GM21717 (cell line): ENCODE data around the gene KCNQ1OT1.

Experiments used
- ATAC-seq: cut with Tn5 transposase; IDR thresholded peaks from one replicate; pipeline ENCODE4 v1.9.1; 2021; ENCODE audit warnings: mild to moderate bottlenecking, moderate library complexity; ENCODE audit not compliant: unreplicated experiment

Gene KCNQ1OT1

GRCh38 chr11:2699531-2700414 lies at the start of gene KCNQ1OT1:
KCNQ1OT1 (minus strand) TSS chr11:2699994.
- ATAC-seq, result peak; percentile 90

GRCh38 chr11:2748814-2749554 lies 49.2 kb upstream of the KCNQ1OT1 start:
- no peak for ATAC-seq

DNA sequence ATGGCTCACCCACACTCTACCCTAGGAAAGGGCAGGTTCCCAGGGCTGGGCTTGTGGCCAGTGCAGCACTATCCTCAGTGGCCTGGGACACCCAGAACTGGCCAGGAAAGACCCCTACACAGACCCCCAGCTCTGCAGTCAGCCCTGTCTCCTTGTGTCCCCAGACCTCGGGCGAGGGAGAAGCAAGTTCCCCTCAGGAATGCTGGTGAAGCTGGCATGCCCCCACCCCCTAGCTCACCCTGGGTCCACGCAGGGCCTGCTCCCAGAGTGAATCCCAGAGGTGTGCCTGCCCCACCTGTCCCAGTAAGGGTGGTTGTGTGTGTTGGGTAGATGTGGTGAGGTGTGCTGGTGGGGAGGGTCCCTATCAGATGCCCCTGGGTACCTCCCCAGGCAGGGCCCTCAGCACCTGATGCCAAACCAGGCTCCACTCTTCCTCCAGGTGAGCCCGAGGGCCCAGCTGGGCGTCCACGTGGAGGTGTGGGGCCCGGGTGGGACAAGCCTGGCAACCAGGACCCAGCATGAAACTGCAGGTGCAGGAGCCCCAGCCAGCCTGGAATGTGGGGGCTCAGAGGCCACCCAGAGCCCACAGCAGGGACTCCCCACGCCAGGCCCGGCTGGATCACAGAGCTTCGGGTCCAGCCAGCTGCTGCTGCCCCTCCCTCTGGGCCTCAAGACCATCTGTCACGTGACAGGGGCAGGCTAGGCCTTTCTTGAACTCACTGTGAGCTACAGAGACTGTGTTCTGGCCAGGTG lies 48.4 kb upstream of the KCNQ1OT1 start:
- ATAC-seq, result no peak

- ATAC-seq, result no peak
These were observed 47.6 kb upstream of the KCNQ1OT1 start for GRCh38 chr11:2747248-2748027.

GRCh38 chr11:2746401-2747247 lies 46.8 kb upstream of the KCNQ1OT1 start:
- ATAC-seq, result no peak

- no peak for ATAC-seq
These were observed 45.7 kb upstream of the KCNQ1OT1 start for GRCh38 chr11:2745511-2745910.

DNA sequence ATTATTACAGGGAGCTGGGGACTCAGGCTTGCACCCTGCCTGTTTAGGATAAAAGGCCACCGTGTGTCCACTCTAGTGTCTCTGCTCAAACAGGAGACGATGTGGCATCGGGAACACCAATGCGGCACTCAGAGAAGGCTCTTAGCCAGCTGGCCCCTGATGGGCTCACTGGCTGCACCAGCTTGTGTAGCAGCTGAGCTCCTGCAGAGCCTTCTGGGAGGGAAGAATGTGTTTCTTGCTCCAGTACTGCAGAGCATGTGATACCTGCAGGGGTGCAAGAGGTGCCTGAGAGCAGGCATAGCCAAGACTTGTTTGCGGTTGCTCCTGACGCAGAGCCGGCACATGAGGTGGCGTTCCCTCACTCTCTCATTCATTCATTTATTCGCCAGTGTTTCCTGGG lies 44.4 kb upstream of the KCNQ1OT1 start:
- no peak for ATAC-seq

- ATAC-seq, result no peak
These were observed 43.8 kb upstream of the KCNQ1OT1 start for GRCh38 chr11:2743427-2744110.

- no peak for ATAC-seq
These were observed 43.0 kb upstream of the KCNQ1OT1 start for GRCh38 chr11:2742611-2743426.

- ATAC-seq, result no peak
These were observed 42.4 kb upstream of the KCNQ1OT1 start for GRCh38 chr11:2742201-2742600.

DNA sequence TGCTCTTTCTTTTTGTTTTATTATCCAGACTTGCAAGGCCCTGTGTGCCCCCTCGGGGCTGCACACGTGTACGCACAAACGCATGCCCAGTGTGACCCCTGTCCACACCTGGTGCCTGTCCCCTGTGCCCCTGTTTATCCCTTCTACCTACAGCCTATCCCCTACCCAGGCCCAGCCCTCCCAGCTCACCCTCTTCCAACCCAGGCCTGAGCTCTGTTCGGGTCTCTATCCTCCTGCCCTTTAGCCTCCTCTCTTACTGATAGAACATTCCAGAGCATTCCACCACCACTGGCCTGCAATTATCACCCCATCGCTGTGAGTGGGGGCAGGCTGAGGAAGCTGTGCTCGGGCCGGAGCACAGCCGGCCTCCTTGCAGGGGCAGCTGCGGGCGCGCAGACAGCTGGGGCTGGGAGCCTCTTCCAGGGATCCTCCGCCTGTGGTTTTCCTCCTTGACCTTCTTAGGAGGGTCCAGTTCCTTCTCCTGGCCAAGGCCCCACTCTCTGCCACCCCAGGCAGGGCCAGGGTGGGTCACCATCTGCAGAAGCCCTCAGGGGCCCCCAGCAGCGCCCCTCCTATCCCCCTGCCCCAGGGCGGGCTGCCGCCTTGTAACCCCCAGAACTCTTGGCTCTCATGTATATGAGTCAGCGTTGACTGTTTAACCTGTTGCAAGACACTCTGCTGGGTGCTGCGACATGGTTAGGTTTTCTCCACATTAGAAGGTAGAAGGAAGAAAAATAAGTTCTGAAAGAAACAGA lies 41.8 kb upstream of the KCNQ1OT1 start:
- ATAC-seq, result no peak

GRCh38 chr11:2741006-2741376 lies 41.2 kb upstream of the KCNQ1OT1 start:
- no peak for ATAC-seq

GRCh38 chr11:2740275-2740940 lies 40.6 kb upstream of the KCNQ1OT1 start:
- no peak for ATAC-seq

DNA sequence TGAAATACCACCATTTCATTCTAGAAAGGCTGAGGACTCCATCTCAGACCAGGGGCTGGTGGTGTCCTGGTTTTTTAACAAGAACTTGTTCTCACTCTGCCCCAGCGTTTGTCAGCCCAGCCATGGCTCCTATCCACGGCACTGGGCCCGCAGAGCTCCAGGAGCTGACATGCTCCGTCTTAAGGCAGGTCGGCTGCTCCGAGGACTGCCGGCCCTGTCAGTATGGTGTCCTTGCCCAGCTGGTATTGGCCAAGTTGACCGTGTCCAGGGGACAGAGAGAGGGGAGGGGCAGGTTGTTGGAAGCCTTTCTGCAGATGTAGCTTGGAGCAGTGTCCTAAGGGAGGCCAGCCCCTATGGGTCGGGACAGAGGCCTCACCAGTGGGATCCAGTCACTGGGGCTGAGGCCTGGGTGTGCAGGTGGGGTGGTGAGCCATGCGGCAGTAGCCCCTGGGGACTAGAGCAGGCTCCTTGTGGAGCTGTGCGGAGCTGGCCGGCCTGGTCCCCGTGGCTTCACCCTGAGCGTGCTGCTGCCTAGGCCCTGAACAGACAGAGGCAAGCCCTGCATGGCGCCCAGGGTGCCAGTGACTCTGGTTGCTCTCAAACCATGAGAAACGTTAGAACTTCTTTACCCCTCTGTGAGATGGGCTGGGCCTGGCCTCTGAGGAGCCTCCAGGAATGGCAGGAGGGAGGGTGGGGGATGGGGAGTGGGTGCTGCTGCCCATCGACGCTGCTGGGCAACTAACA lies 39.9 kb upstream of the KCNQ1OT1 start:
- no peak for ATAC-seq

- ATAC-seq, result no peak
These were observed 39.0 kb upstream of the KCNQ1OT1 start for GRCh38 chr11:2738551-2739431.
